ENCODE results near the gene CATSPER2.
"Not testable (repeated sequence)": the region's sequence is repeated elsewhere in the genome, so short reads cannot be mapped to it uniquely, and the experiment has no call there.

CATSPER2 gene

GRCh38 chr15:43648649-43649429, at the start of gene CATSPER2:
CATSPER2 (minus strand) TSS chr15:43648844; CDS start chr15:43648061, 783 bp downstream.
- in situ Hi-C loops (cut with MboI; ENCODE audit: low sequenced_read_pairs), result no loop called here

DNA sequence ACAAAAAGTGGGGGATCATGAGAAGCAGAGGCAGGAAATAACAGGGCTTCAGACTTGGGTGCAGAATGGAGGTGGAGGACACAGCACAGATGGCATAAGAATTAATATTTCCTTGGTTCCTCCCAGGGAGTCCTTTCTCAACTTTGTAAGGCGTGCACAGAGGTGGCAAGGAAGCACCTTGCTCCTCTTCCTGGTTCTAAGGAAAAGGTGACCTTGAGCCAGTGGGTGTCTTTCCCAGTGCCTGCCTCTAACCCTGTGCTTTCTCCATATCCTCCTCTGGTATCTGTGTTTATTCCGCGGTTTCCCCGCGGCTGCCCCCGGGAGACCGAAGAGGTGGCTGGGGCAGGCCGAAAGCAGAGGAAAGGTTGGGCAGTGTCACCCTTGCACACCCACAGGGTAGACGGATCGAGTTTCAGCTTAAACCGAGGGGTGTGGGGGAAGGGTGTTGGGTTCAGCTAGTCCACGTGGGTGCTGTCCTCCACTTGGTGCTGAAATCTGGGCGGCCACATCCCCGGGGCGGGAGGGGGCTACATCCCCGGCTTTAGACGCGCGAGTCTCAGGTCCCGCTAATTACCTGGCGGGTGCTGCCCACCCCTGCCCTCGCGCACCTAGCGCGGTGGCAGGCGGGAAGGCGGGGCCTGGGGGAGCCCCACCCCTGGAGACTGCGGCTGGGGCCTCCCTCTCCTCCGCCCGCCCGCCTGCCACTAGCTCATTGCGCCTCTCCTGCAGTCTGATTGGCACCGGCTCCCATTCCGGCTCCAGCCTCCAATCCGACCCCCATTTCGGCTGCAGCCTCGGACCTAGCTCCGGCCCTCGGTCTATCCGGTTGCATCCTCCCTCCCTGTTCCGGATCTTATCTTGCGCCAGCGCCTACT, 44.7 kb upstream of the CATSPER2 start, which contains the start of gene CKMT1A:
Gene CKMT1A, plus strand, starts transcription at position 712 of the 875 bp plus-strand sequence. CDS start 192 bp downstream, outside the sequence.
- in situ Hi-C loops (cut with MboI; ENCODE audit: low sequenced_read_pairs), result not testable (repeated sequence)

DNA sequence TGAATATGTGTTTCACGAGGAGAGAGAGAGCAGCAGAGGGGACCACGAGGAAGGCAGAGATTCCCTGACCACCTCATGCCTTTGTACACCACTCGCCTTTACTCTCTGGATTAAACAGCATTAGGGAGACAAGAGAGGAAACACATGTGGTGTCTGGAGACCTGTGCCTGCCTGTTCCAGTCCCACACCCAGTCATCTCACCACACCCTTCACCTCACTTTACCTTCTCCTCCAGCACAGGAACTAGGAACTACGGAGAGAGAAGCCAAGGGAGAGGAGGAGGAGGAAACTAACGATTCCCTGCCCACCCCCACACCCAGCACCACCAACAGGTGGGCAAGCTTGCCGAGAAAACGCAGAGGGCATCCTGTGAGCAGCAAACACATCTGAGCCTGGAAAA, 44.0 kb upstream of the CATSPER2 start:
- in situ Hi-C loops (cut with MboI; ENCODE audit: low sequenced_read_pairs), result not testable (repeated sequence)

GRCh38 chr15:43689604-43690301, 41.1 kb upstream of the CATSPER2 start:
- in situ Hi-C loops (cut with MboI; ENCODE audit: low sequenced_read_pairs), result not testable (repeated sequence)

GRCh38 chr15:43674175-43674574, 25.5 kb upstream of the CATSPER2 start:
- in situ Hi-C loops (cut with MboI; ENCODE audit: low sequenced_read_pairs), result not testable (repeated sequence)

DNA sequence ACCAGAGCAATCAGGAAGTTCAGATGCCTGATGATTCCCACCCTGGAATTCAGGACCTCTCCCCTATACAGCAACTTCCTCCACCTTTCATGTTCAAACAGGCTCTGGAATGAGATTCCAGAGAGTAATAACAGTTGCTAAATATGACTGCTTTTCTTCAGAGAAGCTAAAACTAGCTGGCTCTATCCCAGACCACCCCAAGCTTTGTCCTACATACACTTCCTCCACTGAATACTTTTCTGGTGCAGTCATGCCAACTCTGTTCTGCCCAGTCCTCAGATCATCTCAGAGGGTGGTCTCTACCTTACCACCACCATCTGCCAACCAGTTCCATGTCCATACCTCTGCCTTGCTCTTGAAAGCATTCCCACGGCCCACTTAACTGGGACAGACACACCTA, 17.5 kb upstream of the CATSPER2 start:
- in situ Hi-C loops (cut with MboI; ENCODE audit: low sequenced_read_pairs), result not testable (repeated sequence)

- in situ Hi-C loops (cut with MboI; ENCODE audit: low sequenced_read_pairs), result not testable (repeated sequence)
These were observed 14.7 kb upstream of the CATSPER2 start for GRCh38 chr15:43663333-43663732.

DNA sequence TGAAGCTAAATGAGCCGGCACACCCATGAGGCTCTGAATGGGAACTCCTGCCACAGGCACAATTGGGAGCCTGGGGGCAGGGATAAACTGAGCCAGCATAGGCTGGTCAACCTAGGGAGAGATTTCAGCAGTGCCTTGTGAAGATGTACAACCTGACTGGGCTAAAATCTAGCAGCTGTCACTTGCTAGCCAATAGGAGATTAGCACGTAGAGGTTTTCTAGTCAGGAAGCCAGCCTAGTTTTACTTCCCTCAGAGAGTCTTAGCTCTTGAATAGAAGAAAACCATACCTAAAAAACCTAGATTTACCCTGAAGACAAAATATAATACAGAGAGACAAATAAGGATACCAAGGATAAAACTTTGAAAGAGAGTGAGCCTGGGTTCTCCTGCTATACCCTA, 13.6 kb upstream of the CATSPER2 start:
- in situ Hi-C loops (cut with MboI; ENCODE audit: low sequenced_read_pairs), result not testable (repeated sequence)

- in situ Hi-C loops (cut with MboI; ENCODE audit: low sequenced_read_pairs), result not testable (repeated sequence)
These were observed 11.1 kb upstream of the CATSPER2 start for GRCh38 chr15:43659727-43660126.

GRCh38 chr15:43649430-43649926, 834 bp upstream of the CATSPER2 start:
- in situ Hi-C loops (cut with MboI; ENCODE audit: low sequenced_read_pairs), result not testable (repeated sequence)

- in situ Hi-C loops (cut with MboI; ENCODE audit: low sequenced_read_pairs), result not testable (repeated sequence)
These were observed 10.0 kb downstream of the CATSPER2 start for GRCh38 chr15:43638464-43639204.

DNA sequence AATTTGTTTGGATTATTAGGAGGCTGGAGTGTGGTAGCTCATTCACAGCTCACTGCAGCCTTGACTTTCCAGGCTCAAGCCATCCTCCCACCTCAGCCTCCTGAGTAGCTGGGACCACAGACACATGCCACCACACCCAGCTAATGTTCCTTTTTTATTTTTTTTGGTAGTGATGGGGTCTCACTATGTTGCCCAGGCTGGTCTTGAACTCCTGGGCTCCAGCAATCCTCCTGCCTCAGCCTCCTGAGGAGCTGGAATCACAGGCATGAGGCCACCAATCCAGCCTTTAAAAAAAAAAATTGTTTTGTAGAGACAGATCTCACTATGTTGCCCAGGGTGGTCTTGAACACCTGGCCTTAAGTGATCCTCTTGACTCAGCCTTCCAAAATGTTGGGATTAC, 21.7 kb downstream of the CATSPER2 start:
- in situ Hi-C loops (cut with MboI; ENCODE audit: low sequenced_read_pairs), result not testable (repeated sequence)

GRCh38 chr15:43625106-43625505, 23.5 kb downstream of the CATSPER2 start:
- in situ Hi-C loops (cut with MboI; ENCODE audit: low sequenced_read_pairs), result no loop called here

DNA sequence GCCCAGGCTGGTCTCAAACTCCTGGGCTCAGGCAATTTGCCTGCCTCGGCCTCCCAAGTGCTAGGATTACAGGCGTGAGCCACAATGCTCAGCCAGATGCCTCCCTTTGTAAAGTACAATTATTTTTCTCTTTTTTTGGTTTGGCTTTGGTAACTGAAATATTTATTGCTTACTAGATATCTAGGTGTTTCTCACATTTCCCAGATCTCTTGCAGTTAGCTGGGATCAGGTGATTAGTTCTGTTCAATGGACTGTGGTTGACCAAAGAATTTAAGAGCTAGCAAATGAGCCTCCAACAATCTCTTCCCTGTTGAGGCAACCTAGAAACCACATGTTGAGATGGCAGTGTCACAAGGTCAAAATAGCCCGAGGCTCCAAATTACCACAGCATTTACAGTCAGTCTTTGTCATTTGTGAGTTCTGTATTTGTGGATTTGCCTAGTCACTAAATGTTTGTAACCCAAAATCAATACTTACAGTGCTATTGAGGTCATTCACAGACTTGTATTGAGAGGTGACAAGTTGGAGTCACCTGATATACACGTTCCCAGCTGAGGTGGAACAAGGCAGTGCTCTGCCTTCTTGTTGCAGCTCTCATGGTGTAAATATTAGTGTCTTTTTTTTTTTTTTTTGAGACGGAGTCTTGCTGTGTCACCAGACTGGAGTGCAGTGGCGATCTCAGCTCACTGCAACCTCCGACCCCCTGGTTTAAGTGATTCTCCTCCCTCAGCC, 26.4 kb downstream of the CATSPER2 start:
- in situ Hi-C loops (cut with MboI; ENCODE audit: low sequenced_read_pairs), result not testable (repeated sequence)

- in situ Hi-C loops (cut with MboI; ENCODE audit: low sequenced_read_pairs), result not testable (repeated sequence)
These were observed 29.9 kb downstream of the CATSPER2 start, which contains the start of gene STRC for GRCh38 chr15:43618700-43619099. STRC (minus strand) TSS chr15:43618800; CDS start chr15:43618722, 78 bp downstream.

DNA sequence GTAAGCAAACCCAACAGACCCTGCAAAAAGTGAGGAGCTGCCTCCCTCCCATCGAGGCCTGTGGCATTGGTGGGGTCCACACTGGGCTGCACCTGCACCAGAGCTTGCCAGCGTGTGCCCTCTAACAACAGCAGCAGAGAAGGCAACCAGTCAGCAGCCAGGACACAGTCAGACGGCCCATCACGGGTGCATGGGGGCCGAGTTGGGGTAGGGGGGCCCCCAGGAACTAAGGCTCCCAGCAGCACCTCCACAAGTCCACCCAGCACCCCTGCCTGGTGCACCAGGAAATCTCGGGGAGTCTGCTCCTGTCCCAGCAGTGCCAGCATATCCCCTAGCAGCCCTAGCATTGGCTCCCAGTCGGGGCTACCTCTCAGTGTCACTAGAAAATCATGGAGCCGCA, 30.9 kb downstream of the CATSPER2 start:
- in situ Hi-C loops (cut with MboI; ENCODE audit: low sequenced_read_pairs), result not testable (repeated sequence)

DNA sequence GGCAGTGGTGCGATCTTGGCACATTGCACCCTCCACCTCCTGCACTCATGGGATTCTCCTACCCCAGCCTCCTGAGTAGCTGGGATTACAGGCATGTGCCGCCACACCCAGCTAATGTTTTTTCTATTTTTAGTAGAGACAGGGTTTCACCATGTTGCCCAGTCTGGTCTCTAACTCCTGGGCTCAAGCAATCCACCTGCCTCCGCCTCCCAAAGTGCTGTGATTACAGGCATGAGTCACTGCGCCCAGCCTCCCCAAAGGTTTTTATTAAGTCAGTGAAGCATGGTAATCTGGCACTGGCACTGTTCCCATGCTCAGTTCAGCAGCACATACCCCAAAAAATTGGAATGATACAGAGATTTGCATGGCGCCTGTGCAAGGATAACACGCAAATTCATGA, 46.4 kb downstream of the CATSPER2 start:
- in situ Hi-C loops (cut with MboI; ENCODE audit: low sequenced_read_pairs), result not testable (repeated sequence)

- in situ Hi-C loops (cut with MboI; ENCODE audit: low sequenced_read_pairs), result not testable (repeated sequence)
These were observed 48.4 kb downstream of the CATSPER2 start for GRCh38 chr15:43600200-43600599.

DNA sequence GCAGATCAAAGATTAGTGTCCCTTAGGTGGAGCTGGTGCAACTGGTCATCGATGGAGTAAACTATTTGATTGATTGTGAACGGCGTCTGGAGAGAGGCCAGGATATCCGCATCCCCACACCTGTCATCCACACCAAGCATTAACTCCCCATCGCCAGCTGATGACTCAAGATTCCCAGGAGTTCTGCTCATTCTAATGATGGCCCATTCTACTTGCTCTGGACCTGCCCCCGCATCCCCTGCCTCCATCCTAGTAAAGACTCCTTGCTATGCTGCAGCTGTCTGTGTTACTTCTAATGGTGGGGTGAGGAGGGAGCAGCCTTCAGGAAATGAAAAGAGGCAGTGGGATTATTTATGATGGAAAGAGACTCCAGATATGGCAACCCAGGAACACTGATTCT, 49.5 kb downstream of the CATSPER2 start:
- in situ Hi-C loops (cut with MboI; ENCODE audit: low sequenced_read_pairs), result not testable (repeated sequence)
